NCI-H345 treated with DMSO at 0.1 percent for 48 hours (cell line): ENCODE measurements around the gene HIVEP2.
A peak's percentile ranks its signal among the peaks of the same experiment; 100 is the strongest.

Source experiments
- DNase-seq: peaks from one replicate; lab custom pipeline; 2025; ENCODE audit not compliant: unreplicated experiment; lab: John Stamatoyannopoulos, UW

HIVEP2 gene

GRCh38 chr6:142796571-142796970 is 148.4 kb downstream of the HIVEP2 start:
- peak; percentile 50 for DNase-seq

GRCh38 chr6:142796024-142796423 is 149.0 kb downstream of the HIVEP2 start:
- DNase-seq, result no peak

GRCh38 chr6:142794424-142794823 is 150.6 kb downstream of the HIVEP2 start:
- no peak for DNase-seq

- no peak for DNase-seq
Measured at GRCh38 chr6:142790257-142790656, 154.7 kb downstream of the HIVEP2 start.

- DNase-seq, result no peak
Measured at GRCh38 chr6:142787422-142787821, 157.6 kb downstream of the HIVEP2 start.

- DNase-seq, result no peak
Measured at GRCh38 chr6:142786476-142786875, 158.5 kb downstream of the HIVEP2 start.

- no peak for DNase-seq
Measured at GRCh38 chr6:142784344-142784743, 160.6 kb downstream of the HIVEP2 start.

GRCh38 chr6:142783499-142783898 is 161.5 kb downstream of the HIVEP2 start:
- no peak for DNase-seq

GRCh38 chr6:142781129-142781528 is 163.8 kb downstream of the HIVEP2 start:
- DNase-seq, result no peak

- no peak for DNase-seq
Measured at GRCh38 chr6:142773859-142774648, 170.9 kb downstream of the HIVEP2 start.

- DNase-seq, result no peak
Measured at GRCh38 chr6:142773324-142773723, 171.7 kb downstream of the HIVEP2 start.

- DNase-seq, result no peak
Measured at GRCh38 chr6:142771162-142771561, 173.8 kb downstream of the HIVEP2 start.

GRCh38 chr6:142765306-142765705 is 179.7 kb downstream of the HIVEP2 start:
- no peak for DNase-seq

GRCh38 chr6:142764311-142764710 is 180.7 kb downstream of the HIVEP2 start:
- DNase-seq, result no peak

- DNase-seq, result no peak
Measured at GRCh38 chr6:142763205-142763604, 181.8 kb downstream of the HIVEP2 start.

- DNase-seq, result no peak
Measured at GRCh38 chr6:142761756-142762155, 183.2 kb downstream of the HIVEP2 start.

- DNase-seq, result no peak
Measured at GRCh38 chr6:142760152-142760551, 184.8 kb downstream of the HIVEP2 start.

- DNase-seq, result no peak
Measured at GRCh38 chr6:142758629-142759025, 186.3 kb downstream of the HIVEP2 start.

- DNase-seq, result no peak
Measured at GRCh38 chr6:142757852-142758628, 186.9 kb downstream of the HIVEP2 start.

GRCh38 chr6:142756215-142756630 is 188.8 kb downstream of the HIVEP2 start:
- DNase-seq, result no peak

GRCh38 chr6:142753196-142753595 is 191.8 kb downstream of the HIVEP2 start:
- no peak for DNase-seq

GRCh38 chr6:142752348-142752747 is 192.6 kb downstream of the HIVEP2 start:
- DNase-seq, result no peak
